Measurements from ENCODE around the gene NAT9. TPM values are rescaled to one million over a fixed set of nuclear protein-coding genes. Genes with fewer than 3 reads are reported as not detected.

Gene NAT9
- total and polyA plus RNA-seq, 2 experiments from 2014 or later: 37.3 to 37.5 TPM

GRCh38 chr17:74744349-74744713 lies 31.8 kb downstream of the NAT9 start (continued):
- TF ChIP-seq ZNF462 (CRISPR knock-in tag; IDR thresholded peaks at IDR 0.05): no peak

- Mint-ChIP-seq H3K36me3 (ENCODE audit: low read depth) (no peaks in the 10 kb centered on the region), H3K27me3 (ENCODE audit: insufficient read depth, low read depth, poor library complexity) (peaks cover 28% of the 10 kb centered on the region), H3K4me1 (peaks cover 47% of the 10 kb centered on the region), H3K27ac (no peak overlapping the region), H3K9me3 (no peaks in the 10 kb centered on the region), H3K4me3 (no peak overlapping the region; the same call in 2 of the 3 replicates)
- Histone ChIP-seq H3K9me2 (ENCODE audit: insufficient read depth) (no peaks in the 10 kb centered on the region), H3K27me3 (ENCODE audit: insufficient read depth) (no peaks in the 10 kb centered on the region), H3K4me3 (no peak overlapping the region), H3F3A (replicated peaks; ENCODE audit: low read depth) (peaks cover 9% of the 10 kb centered on the region; the same call in 1 of the 2 replicates), H4K20me1 (replicated peaks; ENCODE audit: insufficient read depth) (no peaks in the 10 kb centered on the region), H3K36me3 (ENCODE audit: insufficient read depth) (no peaks in the 10 kb centered on the region), H2AFZ (no peak overlapping the region), H3K4me1 (ENCODE audit: insufficient read depth) (peaks cover 41% of the 10 kb centered on the region), H3K27ac (ENCODE audit: low read depth) (no peak overlapping the region), H3K4me2 (no peak overlapping the region), H3K79me2 (replicated peaks; ENCODE audit: insufficient read depth) (no peaks in the 10 kb centered on the region)
- no peak for DNase-seq (ENCODE audit: low spot score)
- no peak for ATAC-seq
- TF ChIP-seq EZH2phosphoT487 (IDR thresholded peaks at IDR 0.05; ENCODE audit: unreplicated experiment) (no peak), ZNF331 (CRISPR knock-in tag; IDR thresholded peaks at IDR 0.05; ENCODE audit: low read depth) (no peak), NANOG (IDR thresholded peaks at IDR 0.05; ENCODE audit: borderline replicate concordance) (no peak), ETS1 (IDR thresholded peaks at IDR 0.05) (no peak), ZNF114 (CRISPR knock-in tag; IDR thresholded peaks at IDR 0.05) (no peak), EZH2 (IDR thresholded peaks at IDR 0.05; ENCODE audit: low read depth, unreplicated experiment) (no peak), CTCF (conservative IDR thresholded peaks at IDR 0.05; ENCODE audit: low read depth in 2 of 2) (no peak), STAT1 (IDR thresholded peaks at IDR 0.05; ENCODE audit: unreplicated experiment) (no peak), JUNB (IDR thresholded peaks at IDR 0.05; ENCODE audit: unreplicated experiment) (no peak), REST (IDR thresholded peaks at IDR 0.05; ENCODE audit: unreplicated experiment) (no peak)
Measured at GRCh38 chr17:74743755-74744154, 32.4 kb downstream of the NAT9 start.
